HepG2 (cell line): Measurements from ENCODE around the gene ACOX3. TPM values are rescaled to one million over a fixed set of nuclear protein-coding genes. Genes with fewer than 3 reads are reported as not detected.
A peak's percentile ranks its signal among the peaks of the same experiment; 100 is the strongest.

ENCODE experiments used
- ATAC-seq: fragments of 200-7000 bp; cut with Tn5 transposase; 3 replicates; pipeline ENCODE4 v1.9.1; 2020; ENCODE audit warnings: mild to moderate bottlenecking, moderate library complexity
- BruUV-seq: library from RNA; stranded (reverse); fragments of 400-500 nt; replicated peaks from 2 replicates; lab custom pipeline; 2021; lab: Mats Ljungman, UMichigan
- CTCF ChIA-PET: fragments of 300-600 bp; formaldehyde crosslinking; extraction: SDS; loops from one replicate; lab custom pipeline; 2021; ENCODE audit warnings: low total read pairs, inconsistent platforms, low intra/inter-chr PET ratio; lab: Yijun Ruan, JAX
- POLR2A ChIA-PET: fragments of 350-600 bp; sonication (Branson Sonifier 250); formaldehyde crosslinking; loops from one replicate; lab custom pipeline; 2020; ENCODE audit warnings: antibody characterized with exemption, inconsistent platforms; lab: Yijun Ruan, JAX
- DNase-seq: peaks from one replicate; pipeline ENCODE4 v3.0.0-alpha.2; 2015; ENCODE audit warnings: low spot score
- FAIRE-seq: peaks from 3 replicates; lab custom pipeline; 2011; peaks lifted over from hg19 to GRCh38; lab: Jason Lieb, UNC
- H2AFZ ChIP-seq: one replicate; pipeline ENCODE4 v1.6.1; 2011; ENCODE audit warnings: low read length, inconsistent platforms
- H3K27ac ChIP-seq: fragments of 300-600 bp; 3 replicates; pipeline ENCODE4 v1.8.0; 2011; ENCODE audit warnings: mixed run types, mild to moderate bottlenecking, mixed read lengths, low read length, inconsistent platforms; ENCODE audit not compliant: insufficient read depth; ENCODE audit errors: extremely low read length
- H3K27me3 ChIP-seq, 2 experiments: fragments of 200-600 bp in 1 of 2; 2 replicates in 1 of 2; 3 replicates in 1 of 2; pipeline versions ENCODE4 v1.6.0 to v1.8.0; 2011; ENCODE audit warnings: low read length in 2 of 2, mild to moderate bottlenecking in 2 of 2, moderate library complexity in 2 of 2, inconsistent platforms in 1 of 2; ENCODE audit not compliant: insufficient read depth in 2 of 2, control insufficient read depth in 1 of 2
- H3K36me3 ChIP-seq, 2 experiments: fragments of 200-600 bp in 1 of 2; replicated peaks in 1 of 2; 2 replicates in 1 of 2; 3 replicates in 1 of 2; pipeline versions ENCODE4 v1.5.1 to v1.8.0; 2011; ENCODE audit warnings: low read length in 2 of 2, inconsistent platforms in 1 of 2; ENCODE audit not compliant: insufficient read depth in 2 of 2, control insufficient read depth in 1 of 2
- H3K4me1 ChIP-seq: 2 replicates; pipeline ENCODE4 v1.5.1; 2012; ENCODE audit warnings: low read length, inconsistent platforms; ENCODE audit not compliant: insufficient read depth
- H3K4me2 ChIP-seq: 2 replicates; pipeline ENCODE4 v1.6.0; 2011; ENCODE audit warnings: low read depth, low read length, inconsistent platforms
- H3K4me3 ChIP-seq, 3 experiments: fragments of 200-600 bp in 1 of 3; sonication (generic), shearing (Covaris generic) in 1 of 3; replicated peaks in 1 of 3; 2 replicates each; pipeline ENCODE4 v1.5.1; 2011 to 2016; ENCODE audit warnings: low read length in 3 of 3, inconsistent platforms in 2 of 3, low read depth in 2 of 3, mild to moderate bottlenecking in 2 of 3, control low read depth in 1 of 3, mixed read lengths in 1 of 3; ENCODE audit not compliant: insufficient read depth in 1 of 3
- H3K79me2 ChIP-seq: one replicate; pipeline ENCODE4 v1.6.1; 2011; ENCODE audit warnings: low read length, inconsistent platforms; ENCODE audit not compliant: insufficient read depth
- H3K9ac ChIP-seq: 2 replicates; pipeline ENCODE4 v1.6.0; 2011; ENCODE audit warnings: mild to moderate bottlenecking, low read depth, low read length, inconsistent platforms; ENCODE audit not compliant: insufficient read depth
- H3K9me3 ChIP-seq: 2 replicates; pipeline ENCODE4 v1.5.1; 2012; ENCODE audit warnings: mild to moderate bottlenecking, low read length
- H4K20me1 ChIP-seq: 2 replicates; pipeline ENCODE4 v1.6.0; 2011; ENCODE audit warnings: inconsistent platforms, mild to moderate bottlenecking, low read length, moderate library complexity; ENCODE audit not compliant: insufficient read depth
- FOSL2 ChIP-seq: sonication (generic); formaldehyde crosslinking; IDR thresholded peaks from 2 replicates; pipeline ENCODE4 v1.4.0; 2020; ENCODE audit warnings: missing genetic modification reagents
- FOXJ3 ChIP-seq: sonication (generic); formaldehyde crosslinking; IDR thresholded peaks from 2 replicates; pipeline ENCODE4 v1.4.0; 2020; ENCODE audit warnings: missing genetic modification reagents, mild to moderate bottlenecking, borderline replicate concordance
- FOXP1 ChIP-seq, 2 experiments: fragments of 450-650 bp in 1 of 2; IDR thresholded peaks; 2 replicates each; pipeline ENCODE4 v1.6.1; 2017 to 2018; ENCODE audit warnings: antibody characterized with exemption in 1 of 2
- GATAD1 ChIP-seq: IDR thresholded peaks from 2 replicates; pipeline ENCODE4 v1.6.1; 2016; ENCODE audit warnings: missing genetic modification reagents, missing compliant biosample characterization
- HMG20A ChIP-seq: IDR thresholded peaks from 2 replicates; pipeline ENCODE4 v1.6.1; 2016; ENCODE audit warnings: borderline replicate concordance
- HNRNPUL1 ChIP-seq: fragments of 200-400 bp; formaldehyde crosslinking; IDR thresholded peaks from 2 replicates; pipeline ENCODE4 v1.6.1; 2017; ENCODE audit warnings: low read depth, mild to moderate bottlenecking, low read length, moderate library complexity
- NFE2L1 ChIP-seq: sonication (generic); formaldehyde crosslinking; IDR thresholded peaks from 2 replicates; pipeline ENCODE4 v1.4.0; 2020; ENCODE audit warnings: missing genetic modification reagents, mild to moderate bottlenecking, borderline replicate concordance
- NFRKB ChIP-seq: fragments of 450-650 bp; IDR thresholded peaks from 2 replicates; pipeline ENCODE4 v1.6.1; 2017
- POGK ChIP-seq: sonication (generic); formaldehyde crosslinking; conservative IDR thresholded peaks from 2 replicates; pipeline ENCODE4 v1.8.0; 2022; ENCODE audit warnings: mild to moderate bottlenecking, moderate library complexity, missing genetic modification reagents
- ZNF441 ChIP-seq: sonication (generic); formaldehyde crosslinking; IDR thresholded peaks from 2 replicates; pipeline ENCODE4 v1.7.0; 2021; ENCODE audit warnings: missing genetic modification reagents, borderline replicate concordance
- WGBS: methylation state at CpG from one replicate; pipeline ENCODE4 v1.1.6; 2017; ENCODE audit warnings: low lambda C conversion rate; 5-methylcytosine and 5-hydroxymethylcytosine counted together
- in situ Hi-C: cut with HindIII; loops from 2 replicates; pipeline ENCODE4 v1.10.0; 2017; ENCODE audit warnings: low pct_unique_long_range_greater_than_20kb; ENCODE audit not compliant: extremely low pct_ligation_motif_present
- intact Hi-C: fragments of 100-400 bp; cut with micrococcal nuclease; formaldehyde crosslinking; loops from one replicate; pipeline ENCODE4 v1.10.0; 2022; ENCODE audit not compliant: unreplicated experiment
- polyA plus RNA-seq, 8 experiments: library from polyadenylated mRNA; depleted of rRNA in 3 of 8; stranded (reverse) in 7 of 8; unstranded in 1 of 8; fragments of >200 nt; fragmentation: Illumina TruSeq in 4 of 8; extraction: Trizol in 4 of 8; gene quantifications; 2 replicates each; pipeline versions ENCODE4 v1.2.1 to v1.2.3, GENCODE V29; 2011 to 2016; ENCODE audit warnings: low read depth in 4 of 8, missing spikeins in 1 of 8, mixed read lengths in 1 of 8; ENCODE audit not compliant: insufficient read depth in 1 of 8
- total RNA-seq, 5 experiments: library from RNA; depleted of rRNA; stranded (reverse); fragments of >200 nt; fragmentation: Illumina TruSeq; extraction: Trizol; gene quantifications; 2 replicates each; pipeline ENCODE4 v1.2.3, GENCODE V29; 2016; ENCODE audit warnings: low read depth in 1 of 5
- TF ChIP-seq, protein P1 (sequence below): sonication (generic); formaldehyde crosslinking; IDR thresholded peaks from 2 replicates; pipeline ENCODE4 v1.8.0; 2022; ENCODE audit warnings: mild to moderate bottlenecking, missing genetic modification reagents, borderline replicate concordance
- TF ChIP-seq, protein P2 (sequence below): sonication (generic); formaldehyde crosslinking; IDR thresholded peaks from 2 replicates; pipeline ENCODE4 v1.8.0; 2022; ENCODE audit warnings: mild to moderate bottlenecking, missing genetic modification reagents, moderate library complexity
- TF ChIP-seq, protein P3 (sequence below): sonication (generic); formaldehyde crosslinking; IDR thresholded peaks from 2 replicates; pipeline ENCODE4 v1.5.0; 2020; ENCODE audit warnings: mild to moderate bottlenecking, missing genetic modification reagents, moderate library complexity

The ACOX3 gene
- total and polyA plus RNA-seq, 2 of the 13 experiments (the other 11 are each of a cell fraction or from before 2014, with no cell fraction given): 4.2 to 17.8 TPM

GRCh38 chr4:8365353-8365752 is 75.2 kb downstream of the ACOX3 start (continued):
- TF ChIP-seq POGK (no peak), ZNF441 (CRISPR knock-in tag) (no peak), NFE2L1 (CRISPR knock-in tag) (no peak), FOSL2 (CRISPR knock-in tag) (no peak), FOXP1 (IDR thresholded peaks at IDR 0.05) (no peak), FOXP1 (CRISPR knock-in tag; IDR thresholded peaks at IDR 0.05) (no peak), HNRNPUL1 (no peak), NFRKB (no peak)
- TF ChIP-seq, protein P1, sequence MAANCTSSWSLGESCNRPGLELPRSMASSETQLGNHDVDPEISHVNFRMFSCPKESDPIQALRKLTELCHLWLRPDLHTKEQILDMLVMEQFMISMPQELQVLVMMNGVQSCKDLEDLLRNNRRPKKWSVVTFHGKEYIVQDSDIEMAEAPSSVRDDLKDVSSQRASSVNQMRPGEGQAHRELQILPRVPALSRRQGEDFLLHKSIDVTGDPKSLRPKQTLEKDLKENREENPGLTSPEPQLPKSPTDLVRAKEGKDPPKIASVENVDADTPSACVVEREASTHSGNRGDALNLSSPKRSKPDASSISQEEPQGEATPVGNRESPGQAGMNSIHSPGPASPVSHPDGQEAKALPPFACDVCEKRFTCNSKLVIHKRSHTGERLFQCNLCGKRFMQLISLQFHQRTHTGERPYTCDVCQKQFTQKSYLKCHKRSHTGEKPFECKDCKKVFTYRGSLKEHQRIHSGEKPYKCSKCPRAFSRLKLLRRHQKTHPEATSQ (CRISPR knock-in tag): no peak
- TF ChIP-seq, protein P2, sequence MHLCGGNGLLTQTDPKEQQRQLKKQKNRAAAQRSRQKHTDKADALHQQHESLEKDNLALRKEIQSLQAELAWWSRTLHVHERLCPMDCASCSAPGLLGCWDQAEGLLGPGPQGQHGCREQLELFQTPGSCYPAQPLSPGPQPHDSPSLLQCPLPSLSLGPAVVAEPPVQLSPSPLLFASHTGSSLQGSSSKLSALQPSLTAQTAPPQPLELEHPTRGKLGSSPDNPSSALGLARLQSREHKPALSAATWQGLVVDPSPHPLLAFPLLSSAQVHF: no peak

- ChIA-PET CTCF (no interaction called here), POLR2A (no interaction called here)
- intact Hi-C loops (no loop called here), in situ Hi-C loops (no loop called here)
- 100% methylated on average over 5 of the region's 12 CpGs for WGBS
- no peaks in the 10 kb centered on the region for H3K4me1 ChIP-seq
- no peak overlapping the region for H2AFZ ChIP-seq
- no peak overlapping the region for H3K4me3 ChIP-seq
- ATAC-seq (no peak), FAIRE-seq (no peak), DNase-seq (no peak)
- H3K9ac ChIP-seq: no peak overlapping the region
- H4K20me1 ChIP-seq: no peaks in the 10 kb centered on the region
- BruUV-seq: no TSS peak
- H3K79me2 ChIP-seq: no peaks in the 10 kb centered on the region
- no peak overlapping the region for H3K4me2 ChIP-seq
- H3K27me3 ChIP-seq: no peaks in the 10 kb centered on the region
- H3K9me3 ChIP-seq: no peaks in the 10 kb centered on the region
- H3K27ac ChIP-seq: no peak overlapping the region
- no peaks in the 10 kb centered on the region for H3K36me3 ChIP-seq
- TF ChIP-seq GATAD1 (no peak), FOXJ3 (no peak), HMG20A (CRISPR knock-in tag) (no peak)
- TF ChIP-seq, protein P3, sequence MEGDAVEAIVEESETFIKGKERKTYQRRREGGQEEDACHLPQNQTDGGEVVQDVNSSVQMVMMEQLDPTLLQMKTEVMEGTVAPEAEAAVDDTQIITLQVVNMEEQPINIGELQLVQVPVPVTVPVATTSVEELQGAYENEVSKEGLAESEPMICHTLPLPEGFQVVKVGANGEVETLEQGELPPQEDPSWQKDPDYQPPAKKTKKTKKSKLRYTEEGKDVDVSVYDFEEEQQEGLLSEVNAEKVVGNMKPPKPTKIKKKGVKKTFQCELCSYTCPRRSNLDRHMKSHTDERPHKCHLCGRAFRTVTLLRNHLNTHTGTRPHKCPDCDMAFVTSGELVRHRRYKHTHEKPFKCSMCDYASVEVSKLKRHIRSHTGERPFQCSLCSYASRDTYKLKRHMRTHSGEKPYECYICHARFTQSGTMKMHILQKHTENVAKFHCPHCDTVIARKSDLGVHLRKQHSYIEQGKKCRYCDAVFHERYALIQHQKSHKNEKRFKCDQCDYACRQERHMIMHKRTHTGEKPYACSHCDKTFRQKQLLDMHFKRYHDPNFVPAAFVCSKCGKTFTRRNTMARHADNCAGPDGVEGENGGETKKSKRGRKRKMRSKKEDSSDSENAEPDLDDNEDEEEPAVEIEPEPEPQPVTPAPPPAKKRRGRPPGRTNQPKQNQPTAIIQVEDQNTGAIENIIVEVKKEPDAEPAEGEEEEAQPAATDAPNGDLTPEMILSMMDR (CRISPR knock-in tag): 0 out of 2 replicates have a peak, but pooled peaks have one; percentile 5
- TF ChIP-seq, all 625 proteins: peak for 1
These were observed 75.6 kb downstream of the ACOX3 start for GRCh38 chr4:8364848-8365350.
